Cardiac muscle cell (in vitro differentiated cells and primary cell): ENCODE measurements around the gene PCNX2. TPM values are rescaled to one million over a fixed set of nuclear protein-coding genes. Genes with fewer than 3 reads are reported as not detected.
A peak's percentile ranks its signal among the peaks of the same experiment; 100 is the strongest.

Source experiments
- DNase-seq, 2 donors: peaks; one replicate each; pipeline versions ENCODE4 v3.0.0 to v3.0.0-alpha.2; 2010 to 2017; ENCODE audit warnings: low read depth in 1 of 2, low spot score in 1 of 2
- H3K27ac ChIP-seq: fragments of 200-600 bp; sonication (generic); 2 replicates; pipeline ENCODE4 v1.5.1; 2016
- H3K27me3 ChIP-seq: fragments of 200-600 bp; sonication (generic); 2 replicates; pipeline ENCODE4 v1.6.0; 2016; ENCODE audit warnings: control low read depth
- H3K36me3 ChIP-seq: fragments of 200-600 bp; sonication (generic); 2 replicates; pipeline ENCODE4 v1.5.1; 2016; ENCODE audit warnings: control low read depth
- H3K4me1 ChIP-seq: fragments of 200-600 bp; sonication (generic); 2 replicates; pipeline ENCODE4 v1.8.1; 2017; ENCODE audit warnings: low read depth, mild to moderate bottlenecking, mixed run types
- H3K4me3 ChIP-seq: fragments of 200-600 bp; sonication (generic); 2 replicates; pipeline ENCODE4 v1.5.1; 2016; ENCODE audit warnings: mild to moderate bottlenecking
- H3K9me3 ChIP-seq: fragments of 200-600 bp; sonication (generic); 2 replicates; pipeline ENCODE4 v1.5.1; 2017; ENCODE audit warnings: low read depth, mild to moderate bottlenecking, control low read depth
- polyA plus RNA-seq: library from polyadenylated mRNA; unstranded; fragments of >200 nt; fragmentation: Nextera tagmentation; extraction: Ambion mirVana; gene quantifications from 2 replicates; pipeline ENCODE4 v1.2.1, GENCODE V29; 2016
- total RNA-seq: library from RNA; depleted of rRNA; stranded (reverse); fragments of >200 nt; gene quantifications from 2 replicates; pipeline ENCODE4 v1.2.3, GENCODE V29; 2016
- TF ChIP-seq, protein P1 (sequence below): IDR thresholded peaks from 2 replicates; pipeline ENCODE4 v1.5.1; 2012; ENCODE audit warnings: low read depth, mild to moderate bottlenecking, low read length

Gene PCNX2
- total and polyA plus RNA-seq, 2 experiments from 2014 or later: 3.9 to 5.1 TPM

DNA sequence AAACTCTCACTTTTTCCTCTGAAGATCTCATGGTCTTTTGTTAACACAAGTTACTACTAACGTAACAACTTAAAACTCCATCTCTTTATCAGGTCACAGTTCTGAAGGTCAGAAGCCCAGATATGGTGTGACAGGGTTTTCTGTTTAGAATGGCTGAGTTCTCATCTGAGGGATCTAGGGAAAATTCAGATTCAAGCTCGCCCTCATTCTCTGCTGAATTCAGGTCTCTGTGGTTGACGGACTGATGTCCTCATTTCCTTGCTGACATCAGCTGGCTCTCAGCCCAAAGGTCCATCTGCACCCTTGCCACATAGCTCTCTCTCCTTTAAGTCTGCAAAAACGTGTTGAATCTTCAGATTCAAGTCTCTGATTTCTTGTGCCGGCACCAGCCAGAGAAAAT is 351.2 kb downstream of the PCNX2 start:
- Histone ChIP-seq H3K27ac (no peak overlapping the region), H3K4me3 (no peak overlapping the region), H3K9me3 (no peaks in the 10 kb centered on the region), H3K36me3 (no peaks in the 10 kb centered on the region), H3K27me3 (no peaks in the 10 kb centered on the region), H3K4me1 (peaks cover 20% of the 10 kb centered on the region)
- DNase-seq: no peak
- TF ChIP-seq, protein P1, sequence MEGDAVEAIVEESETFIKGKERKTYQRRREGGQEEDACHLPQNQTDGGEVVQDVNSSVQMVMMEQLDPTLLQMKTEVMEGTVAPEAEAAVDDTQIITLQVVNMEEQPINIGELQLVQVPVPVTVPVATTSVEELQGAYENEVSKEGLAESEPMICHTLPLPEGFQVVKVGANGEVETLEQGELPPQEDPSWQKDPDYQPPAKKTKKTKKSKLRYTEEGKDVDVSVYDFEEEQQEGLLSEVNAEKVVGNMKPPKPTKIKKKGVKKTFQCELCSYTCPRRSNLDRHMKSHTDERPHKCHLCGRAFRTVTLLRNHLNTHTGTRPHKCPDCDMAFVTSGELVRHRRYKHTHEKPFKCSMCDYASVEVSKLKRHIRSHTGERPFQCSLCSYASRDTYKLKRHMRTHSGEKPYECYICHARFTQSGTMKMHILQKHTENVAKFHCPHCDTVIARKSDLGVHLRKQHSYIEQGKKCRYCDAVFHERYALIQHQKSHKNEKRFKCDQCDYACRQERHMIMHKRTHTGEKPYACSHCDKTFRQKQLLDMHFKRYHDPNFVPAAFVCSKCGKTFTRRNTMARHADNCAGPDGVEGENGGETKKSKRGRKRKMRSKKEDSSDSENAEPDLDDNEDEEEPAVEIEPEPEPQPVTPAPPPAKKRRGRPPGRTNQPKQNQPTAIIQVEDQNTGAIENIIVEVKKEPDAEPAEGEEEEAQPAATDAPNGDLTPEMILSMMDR: no peak

DNA sequence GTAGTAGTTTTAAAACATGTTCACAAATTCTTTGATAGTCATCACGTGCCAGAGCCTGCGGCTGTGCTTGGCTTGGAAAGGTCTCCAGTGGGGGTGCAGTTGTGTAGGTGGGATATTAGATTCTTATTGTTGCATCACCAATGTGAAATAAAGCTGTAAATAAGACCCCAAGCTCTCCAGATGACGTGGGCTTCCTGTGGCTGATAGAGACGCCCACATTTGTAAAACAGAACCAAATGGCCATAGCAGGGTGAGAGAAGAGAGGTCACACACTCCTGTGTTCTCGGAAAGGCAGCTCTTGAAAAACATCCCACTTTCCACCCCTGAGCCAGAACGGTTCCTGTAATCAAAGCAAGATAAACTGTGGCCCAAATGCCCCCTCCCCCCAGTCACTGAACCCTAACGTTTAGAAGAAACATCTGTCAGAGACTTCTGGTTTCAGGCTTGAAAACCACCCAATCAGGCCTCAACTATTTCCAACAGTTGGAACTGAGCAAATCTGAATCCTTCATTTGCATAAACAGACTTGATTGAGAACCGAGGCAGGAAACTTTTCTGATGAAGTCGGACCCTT is 351.8 kb downstream of the PCNX2 start:
- Histone ChIP-seq H3K4me1 (peaks cover 20% of the 10 kb centered on the region), H3K4me3 (no peak overlapping the region), H3K9me3 (no peaks in the 10 kb centered on the region), H3K27ac (no peak overlapping the region), H3K27me3 (no peaks in the 10 kb centered on the region), H3K36me3 (no peaks in the 10 kb centered on the region)
- DNase-seq: peak in 1 of 2 donors; percentile 84
- TF ChIP-seq, protein P1: no peak

DNA sequence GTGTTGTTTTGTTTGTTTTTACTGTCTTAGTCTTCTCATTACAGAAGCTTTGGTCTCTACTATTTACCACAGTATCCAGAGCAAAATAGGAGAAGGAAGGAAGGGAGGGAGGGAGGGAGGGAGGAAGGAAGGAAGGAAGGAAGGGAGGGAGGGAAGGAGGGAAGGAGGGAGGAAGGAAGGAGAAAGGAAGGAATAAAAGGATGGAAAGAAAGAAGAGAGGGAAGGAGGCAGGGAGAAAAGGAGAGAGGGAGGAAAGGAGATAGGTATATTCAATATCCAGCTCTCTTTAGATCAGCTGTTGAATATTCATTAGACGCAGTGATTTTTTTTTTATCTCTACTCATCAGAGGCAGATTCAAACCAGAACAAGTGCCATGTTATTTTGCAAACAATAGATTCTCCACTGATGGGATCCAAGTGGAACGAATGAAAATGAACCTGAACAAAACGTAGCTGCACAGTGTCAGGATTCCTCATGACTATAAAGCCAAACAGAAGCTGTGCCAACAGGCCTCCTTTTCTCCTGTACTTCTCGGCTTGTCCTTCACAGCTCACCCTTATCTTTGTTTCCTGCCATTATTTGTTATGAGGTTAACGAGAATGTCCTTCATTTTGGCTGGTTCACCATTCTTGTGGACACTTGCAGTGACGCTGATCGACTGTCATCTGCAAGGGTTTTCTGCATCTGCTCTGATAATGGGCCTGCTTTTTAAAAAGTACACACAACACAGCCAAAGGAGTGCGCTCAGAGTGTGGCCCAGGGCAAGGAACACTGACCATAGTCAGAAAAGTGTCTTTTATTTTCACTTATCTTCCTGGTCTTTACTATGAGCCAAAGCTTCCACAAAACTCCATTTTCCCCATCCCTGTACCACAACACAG is 352.9 kb downstream of the PCNX2 start:
- H3K36me3 ChIP-seq: no peaks in the 10 kb centered on the region
- no peak overlapping the region for H3K4me3 ChIP-seq
- H3K27ac ChIP-seq: peak overlapping the region; percentile 71
- TF ChIP-seq, protein P1: no peak
- H3K4me1 ChIP-seq: peaks cover 20% of the 10 kb centered on the region
- DNase-seq: no peak
- no peaks in the 10 kb centered on the region for H3K9me3 ChIP-seq
- H3K27me3 ChIP-seq: no peaks in the 10 kb centered on the region

DNA sequence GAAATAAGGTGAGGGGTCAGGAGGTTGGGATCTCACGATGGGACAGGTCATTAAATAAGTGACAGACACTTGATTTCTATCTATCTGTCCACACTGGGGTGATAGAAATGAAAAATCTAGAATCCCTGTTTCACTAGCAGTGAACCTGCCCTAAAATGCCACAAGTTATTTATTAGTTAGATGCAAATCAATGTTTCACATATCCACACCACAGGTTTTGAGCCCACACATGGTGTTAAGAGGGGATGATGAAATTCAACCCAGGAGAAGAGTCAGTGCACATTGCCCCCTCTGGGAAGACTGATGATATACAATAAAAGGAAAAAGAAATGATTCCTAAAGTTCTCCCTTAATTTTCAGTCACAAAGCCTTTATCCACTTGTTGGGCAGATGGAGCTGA is 355.3 kb downstream of the PCNX2 start:
- no peaks in the 10 kb centered on the region for H3K27me3 ChIP-seq
- no peak for DNase-seq
- H3K27ac ChIP-seq: no peak overlapping the region
- H3K4me3 ChIP-seq: no peak overlapping the region
- H3K4me1 ChIP-seq: peaks cover 20% of the 10 kb centered on the region
- no peaks in the 10 kb centered on the region for H3K36me3 ChIP-seq
- no peaks in the 10 kb centered on the region for H3K9me3 ChIP-seq
- TF ChIP-seq, protein P1: no peak

DNA sequence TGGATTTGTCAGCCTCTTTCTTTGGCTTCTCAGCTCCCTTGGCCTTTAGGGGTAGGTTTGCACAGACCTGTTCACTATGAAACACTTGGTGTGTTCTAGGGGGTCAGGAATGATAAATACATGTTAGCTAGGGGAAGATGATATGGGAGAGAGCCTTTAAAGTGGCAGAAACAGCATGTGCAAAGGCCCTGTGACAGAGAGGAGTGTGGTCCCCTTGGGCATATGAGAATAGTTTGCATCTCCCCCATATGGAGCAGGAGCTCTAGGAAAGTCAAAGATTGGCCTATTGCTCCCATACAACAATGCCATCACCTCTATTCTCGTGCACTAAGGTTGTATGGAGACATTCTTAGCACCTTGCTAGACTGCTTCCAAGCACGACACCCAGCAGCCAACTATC is 355.8 kb downstream of the PCNX2 start:
- DNase-seq: no peak
- no peak overlapping the region for H3K27ac ChIP-seq
- H3K27me3 ChIP-seq: no peaks in the 10 kb centered on the region
- no peak overlapping the region for H3K4me3 ChIP-seq
- peaks cover 20% of the 10 kb centered on the region for H3K4me1 ChIP-seq
- TF ChIP-seq, protein P1: no peak
- H3K36me3 ChIP-seq: no peaks in the 10 kb centered on the region
- no peaks in the 10 kb centered on the region for H3K9me3 ChIP-seq
